ENCODE results near the gene C15orf61.

C15orf61 gene

GRCh38 chr15:67515090-67515489, 5.8 kb upstream of the C15orf61 start:
- no peak for DNase-seq

DNA sequence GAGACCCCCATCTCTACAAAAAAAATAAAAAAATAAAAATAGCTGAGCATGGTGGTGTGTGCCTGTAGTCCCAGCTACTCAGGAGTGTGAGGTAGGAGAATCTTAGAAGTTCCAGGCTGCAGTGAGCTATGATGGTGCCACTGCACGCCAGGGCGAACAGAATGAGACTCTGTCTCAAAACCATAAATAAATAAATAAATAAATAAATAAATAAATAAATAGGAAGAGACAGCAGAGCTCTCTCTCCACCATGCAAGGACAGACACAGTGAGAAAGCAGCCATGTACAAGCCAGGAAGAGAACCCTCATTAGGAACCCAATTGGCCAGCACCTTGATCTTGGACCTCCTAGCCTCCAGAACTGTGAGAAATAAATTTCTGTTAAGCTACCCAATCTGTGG, 5.4 kb upstream of the C15orf61 start:
- DNase-seq = no peak

- no peak for DNase-seq
Observed at GRCh38 chr15:67520321-67521028, 456 bp upstream of the C15orf61 start.

GRCh38 chr15:67521783-67522568, 1.0 kb downstream of the C15orf61 start:
- no peak for DNase-seq

- DNase-seq = no peak
Observed at GRCh38 chr15:67523330-67523729, 2.4 kb downstream of the C15orf61 start.

DNA sequence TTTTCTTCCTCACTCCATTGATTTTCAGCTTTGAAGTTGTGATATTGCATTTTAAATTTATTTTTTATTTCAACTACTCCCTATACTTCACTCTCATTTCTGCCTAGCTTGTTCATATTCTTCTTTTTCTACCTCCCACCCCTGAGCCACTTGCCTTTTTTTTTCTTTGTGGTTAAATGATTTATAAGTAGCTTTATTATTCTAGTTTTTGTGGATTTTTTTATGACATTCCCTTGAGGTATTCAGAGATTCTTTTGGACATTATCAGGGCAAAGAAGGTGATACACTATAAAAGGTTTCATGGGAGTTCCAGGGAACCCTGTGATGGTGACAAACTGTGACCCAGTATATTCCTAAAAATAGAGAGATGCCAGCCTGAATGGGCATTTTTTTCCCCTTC, 3.3 kb downstream of the C15orf61 start:
- DNase-seq = no peak

GRCh38 chr15:67528513-67528912, 7.6 kb downstream of the C15orf61 start:
- DNase-seq = no peak

- DNase-seq = no peak
Observed at GRCh38 chr15:67531379-67531914, 10.5 kb downstream of the C15orf61 start.

DNA sequence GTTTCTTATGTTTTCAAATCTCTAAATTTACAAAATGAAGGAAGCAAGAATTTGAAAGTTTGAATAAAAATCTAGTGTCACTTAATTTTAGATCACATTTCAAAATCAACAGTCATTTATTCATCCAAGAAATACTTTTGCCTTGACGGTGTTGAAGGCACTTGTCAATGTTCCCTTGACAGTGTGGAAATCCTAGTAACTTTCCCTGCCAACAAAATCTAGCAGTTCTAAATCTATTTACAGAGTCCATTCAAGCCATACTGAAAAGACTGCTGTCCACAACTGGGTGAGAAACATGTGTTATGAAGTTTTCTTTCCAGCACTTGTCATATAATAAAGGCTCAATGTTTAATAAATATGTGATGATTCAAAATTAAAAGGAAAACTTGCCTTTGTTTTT, 12.9 kb downstream of the C15orf61 start:
- DNase-seq = no peak

DNA sequence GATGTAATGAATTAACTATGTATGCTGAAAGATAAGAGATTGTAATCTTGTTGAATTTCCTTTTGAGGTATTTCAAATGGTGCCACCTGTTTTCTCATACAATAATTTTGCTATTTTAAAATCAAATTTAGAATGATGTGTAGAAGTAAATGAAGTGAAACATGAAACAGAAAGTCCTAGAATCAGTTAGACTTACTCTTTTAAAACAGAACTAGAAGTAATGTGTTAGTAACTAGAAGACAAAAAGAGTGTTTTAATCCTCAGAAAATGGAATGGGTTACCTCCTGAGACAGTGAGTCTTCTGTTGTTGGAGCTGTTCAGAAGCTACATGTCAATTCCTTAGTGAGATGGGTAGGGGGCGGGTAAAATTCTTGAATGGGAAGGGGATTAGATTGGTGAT, 13.4 kb downstream of the C15orf61 start:
- DNase-seq = no peak

DNA sequence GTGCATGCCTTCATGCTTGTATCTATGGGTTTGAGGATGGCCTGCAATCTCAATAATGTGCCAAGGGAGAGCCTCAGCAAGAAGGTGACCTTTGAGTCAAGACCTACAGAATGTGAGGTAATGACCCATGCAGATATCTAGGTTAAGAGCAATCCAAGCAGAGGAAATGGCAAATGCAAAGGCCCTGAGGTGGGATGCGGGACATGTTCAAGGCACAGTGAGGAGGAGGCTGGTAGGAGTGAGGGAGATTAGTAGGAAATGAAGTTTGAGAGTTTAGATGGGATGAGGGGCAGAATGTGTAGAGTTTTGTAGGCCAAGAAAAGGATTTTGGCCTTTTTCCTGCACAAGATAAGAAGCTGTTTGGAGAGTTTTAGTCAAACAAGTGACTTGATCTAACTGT, 16.8 kb downstream of the C15orf61 start:
- DNase-seq = no peak

DNA sequence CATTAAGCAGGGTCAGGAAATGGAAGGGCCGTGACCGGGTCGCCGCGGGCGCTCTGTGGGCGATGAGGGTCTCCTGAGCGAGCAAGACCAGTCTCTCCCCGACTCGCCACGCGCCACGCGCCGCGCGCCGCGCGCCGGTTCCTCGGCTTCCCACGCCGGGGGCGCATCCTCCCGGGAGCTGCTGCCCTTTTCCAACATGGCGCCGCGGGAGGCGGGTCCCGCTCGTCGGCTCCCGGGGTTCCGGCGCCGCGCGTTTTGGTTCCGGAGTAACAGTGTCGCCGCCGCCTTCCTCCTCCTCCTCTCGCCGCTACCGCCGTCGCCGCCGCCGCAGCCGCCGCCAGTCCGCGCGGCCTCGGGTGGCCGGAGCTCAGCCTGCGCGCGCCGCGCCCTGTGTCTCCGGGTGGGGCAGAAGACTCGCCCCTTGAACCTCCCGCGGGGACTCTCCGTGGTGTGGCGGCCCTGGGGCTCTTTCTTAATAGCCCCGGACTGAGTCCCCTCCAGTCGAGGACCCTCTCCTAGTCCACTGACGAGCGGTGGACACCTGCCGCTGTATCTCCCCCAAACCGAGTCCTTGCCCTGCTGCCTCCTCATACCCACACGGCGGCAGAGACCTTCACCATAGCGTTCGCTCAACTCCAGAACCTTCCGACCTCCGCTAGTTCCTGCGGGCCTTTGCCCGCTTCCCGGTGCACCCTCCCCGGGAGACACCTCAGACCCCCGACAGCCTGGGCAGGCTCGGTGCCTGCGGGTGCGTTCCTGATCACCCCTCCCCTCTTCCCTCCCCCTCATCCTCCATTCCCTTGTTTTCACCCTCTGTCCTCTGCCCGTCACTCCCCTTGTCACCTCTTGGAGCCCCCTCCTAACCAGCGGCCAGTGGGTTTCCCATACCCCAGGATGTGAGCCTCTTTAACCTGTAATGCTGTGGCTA, 21.8 kb downstream of the C15orf61 start, which contains the start of gene MAP2K5:
Gene MAP2K5, plus strand, starts transcription at position 284 of the 928 bp plus-strand sequence. Its CDS starts 633 bp downstream, at position 917.
- DNase-seq = peak; percentile 83 to 88

DNA sequence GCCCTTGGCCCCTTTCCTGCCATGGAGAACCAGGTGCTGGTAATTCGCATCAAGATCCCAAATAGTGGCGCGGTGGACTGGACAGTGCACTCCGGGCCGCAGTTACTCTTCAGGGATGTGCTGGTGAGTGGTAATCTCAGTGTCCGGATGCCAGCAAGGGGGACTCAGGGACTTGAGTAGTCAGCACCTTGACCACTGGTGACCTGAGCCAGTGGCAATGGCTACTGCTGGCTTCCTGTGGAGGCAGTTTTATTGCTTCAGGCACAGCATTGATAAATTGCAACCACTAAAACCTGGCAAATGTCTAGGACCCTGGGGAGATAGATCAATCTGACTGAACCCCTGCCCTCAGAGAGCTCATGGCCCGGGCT, 22.4 kb downstream of the C15orf61 start:
- DNase-seq = no peak

DNA sequence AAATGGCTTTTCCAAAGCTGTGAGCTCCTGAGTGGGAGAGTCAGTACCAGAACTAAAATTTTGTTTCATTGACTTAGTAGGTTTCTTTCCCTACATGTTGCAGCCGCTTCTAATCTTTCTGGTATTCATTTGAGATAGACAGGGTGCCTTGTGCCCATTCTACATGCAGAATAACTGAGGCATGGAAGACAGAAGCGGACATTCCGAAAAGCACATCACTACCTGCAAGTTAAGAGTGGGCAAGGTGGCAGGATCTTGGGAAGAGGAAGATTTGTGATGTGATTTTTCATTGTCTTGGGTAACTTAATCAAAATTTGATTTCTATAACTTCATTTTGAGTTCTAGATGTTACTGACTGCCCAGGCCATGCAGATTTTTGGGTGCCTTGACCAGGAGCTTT, 23.5 kb downstream of the C15orf61 start:
- DNase-seq = no peak

- DNase-seq = no peak
Observed at GRCh38 chr15:67545864-67546263, 24.9 kb downstream of the C15orf61 start.

GRCh38 chr15:67547064-67547463, 26.1 kb downstream of the C15orf61 start:
- no peak for DNase-seq

- no peak for DNase-seq
Observed at GRCh38 chr15:67547836-67548235, 26.9 kb downstream of the C15orf61 start.

DNA sequence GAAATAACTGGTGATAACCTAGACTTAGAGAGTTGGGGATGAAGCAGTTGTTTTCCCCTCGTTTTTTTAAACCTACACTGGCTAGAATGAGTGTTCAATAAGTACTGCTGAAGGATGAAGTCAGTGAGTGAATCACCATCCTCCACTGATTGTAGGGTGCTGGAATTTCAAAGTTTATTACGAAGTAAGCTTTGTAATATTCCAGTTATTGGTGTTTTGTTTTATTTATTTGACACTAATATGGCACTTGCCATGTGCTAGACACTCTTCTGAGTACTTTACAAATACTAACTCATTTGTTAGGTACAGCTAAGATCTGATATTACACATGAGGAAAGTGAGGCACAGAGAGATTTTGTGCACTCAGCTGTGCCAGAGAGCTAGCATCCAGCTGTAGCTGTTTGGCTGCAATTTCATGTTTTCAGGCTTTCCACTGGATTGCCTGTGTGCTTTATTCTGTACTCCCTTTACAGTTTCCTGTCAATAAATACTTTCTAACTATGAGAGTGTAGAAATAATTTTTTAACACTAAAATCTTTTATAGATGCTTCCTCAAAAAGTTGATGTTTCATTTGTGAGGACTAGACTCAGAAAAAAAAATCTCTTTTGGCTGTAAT, 27.4 kb downstream of the C15orf61 start:
- DNase-seq = no peak

- no peak for DNase-seq
Observed at GRCh38 chr15:67548862-67549651, 28.1 kb downstream of the C15orf61 start.

DNA sequence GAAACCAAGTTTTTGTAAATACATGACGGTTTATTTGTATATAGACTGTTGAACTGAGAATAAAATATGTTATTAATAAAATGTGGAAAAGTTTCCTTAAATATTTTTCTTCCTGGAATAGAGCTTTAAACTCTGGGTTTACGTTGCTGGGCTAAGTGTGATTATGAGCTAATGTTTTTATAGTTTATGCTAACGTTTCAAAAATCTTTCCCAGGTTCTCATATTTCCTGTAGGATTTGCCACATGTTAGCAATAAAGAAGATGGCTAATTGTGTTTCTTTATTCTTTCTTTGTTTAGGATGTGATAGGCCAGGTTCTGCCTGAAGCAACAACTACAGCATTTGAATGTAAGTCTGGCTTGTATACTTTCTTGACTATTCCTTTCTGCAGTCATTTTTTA, 28.8 kb downstream of the C15orf61 start:
- no peak for DNase-seq

- DNase-seq = no peak
Observed at GRCh38 chr15:67550522-67550921, 29.6 kb downstream of the C15orf61 start.
